Uterus (tissue), 2 donors: Measurements from ENCODE around the gene INSYN2B.

ENCODE experiments used
- POLR2A ChIP-seq, 2 donors: fragments of 450-650 bp; IDR thresholded peaks; one replicate each; pipeline ENCODE4 v1.6.1; 2016; ENCODE audit warnings: antibody characterized with exemption in 2 of 2, mild to moderate bottlenecking in 1 of 2, moderate library complexity in 1 of 2
- TF ChIP-seq, protein P1 (sequence below), 4 experiments: fragments of 200-600 bp in 2 of 4; fragments of 450-650 bp in 2 of 4; sonication (generic) in 2 of 4; IDR thresholded peaks; one replicate each; pipeline ENCODE4 v1.5.1; 2016 to 2019; ENCODE audit warnings: antibody characterized with exemption in 4 of 4, mild to moderate bottlenecking in 2 of 4, moderate library complexity in 1 of 4

DNA sequence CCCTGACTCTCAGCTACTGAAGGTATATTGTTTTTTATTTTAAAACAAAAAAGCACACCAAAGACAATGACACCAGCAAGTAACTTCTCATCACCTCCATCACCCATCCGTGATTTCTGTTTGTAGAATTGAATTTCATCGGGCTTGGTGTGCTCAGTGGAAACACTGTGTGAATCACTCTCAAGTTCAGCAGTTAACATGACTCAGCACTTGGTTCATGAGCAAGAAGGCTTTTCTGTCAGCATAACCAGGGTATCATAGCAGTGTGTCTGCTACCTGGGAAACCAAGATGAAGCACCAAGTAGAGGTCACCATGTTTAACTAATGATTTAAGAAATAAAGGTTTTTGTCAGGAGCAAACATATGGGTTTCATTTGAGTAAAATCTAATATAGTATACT, 123.7 kb downstream of the INSYN2B start:
- TF ChIP-seq, protein P1, sequence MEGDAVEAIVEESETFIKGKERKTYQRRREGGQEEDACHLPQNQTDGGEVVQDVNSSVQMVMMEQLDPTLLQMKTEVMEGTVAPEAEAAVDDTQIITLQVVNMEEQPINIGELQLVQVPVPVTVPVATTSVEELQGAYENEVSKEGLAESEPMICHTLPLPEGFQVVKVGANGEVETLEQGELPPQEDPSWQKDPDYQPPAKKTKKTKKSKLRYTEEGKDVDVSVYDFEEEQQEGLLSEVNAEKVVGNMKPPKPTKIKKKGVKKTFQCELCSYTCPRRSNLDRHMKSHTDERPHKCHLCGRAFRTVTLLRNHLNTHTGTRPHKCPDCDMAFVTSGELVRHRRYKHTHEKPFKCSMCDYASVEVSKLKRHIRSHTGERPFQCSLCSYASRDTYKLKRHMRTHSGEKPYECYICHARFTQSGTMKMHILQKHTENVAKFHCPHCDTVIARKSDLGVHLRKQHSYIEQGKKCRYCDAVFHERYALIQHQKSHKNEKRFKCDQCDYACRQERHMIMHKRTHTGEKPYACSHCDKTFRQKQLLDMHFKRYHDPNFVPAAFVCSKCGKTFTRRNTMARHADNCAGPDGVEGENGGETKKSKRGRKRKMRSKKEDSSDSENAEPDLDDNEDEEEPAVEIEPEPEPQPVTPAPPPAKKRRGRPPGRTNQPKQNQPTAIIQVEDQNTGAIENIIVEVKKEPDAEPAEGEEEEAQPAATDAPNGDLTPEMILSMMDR (IDR thresholded peaks at IDR 0.05), result no peak
- TF ChIP-seq POLR2A (IDR thresholded peaks at IDR 0.05), result no peak
